Pons (tissue), 1 donor: Measurements from ENCODE around the gene BACE2.
A peak's percentile ranks its signal among the peaks of the same experiment; 100 is the strongest.
"Not testable (repeated sequence)": the region's sequence is repeated elsewhere in the genome, so short reads cannot be mapped to it uniquely, and the experiment has no call there.

Experiments
- DNase-seq: peaks from one replicate; pipeline ENCODE4 v3.0.0-alpha.2; 2016; ENCODE audit warnings: low spot score

The BACE2 gene

DNA sequence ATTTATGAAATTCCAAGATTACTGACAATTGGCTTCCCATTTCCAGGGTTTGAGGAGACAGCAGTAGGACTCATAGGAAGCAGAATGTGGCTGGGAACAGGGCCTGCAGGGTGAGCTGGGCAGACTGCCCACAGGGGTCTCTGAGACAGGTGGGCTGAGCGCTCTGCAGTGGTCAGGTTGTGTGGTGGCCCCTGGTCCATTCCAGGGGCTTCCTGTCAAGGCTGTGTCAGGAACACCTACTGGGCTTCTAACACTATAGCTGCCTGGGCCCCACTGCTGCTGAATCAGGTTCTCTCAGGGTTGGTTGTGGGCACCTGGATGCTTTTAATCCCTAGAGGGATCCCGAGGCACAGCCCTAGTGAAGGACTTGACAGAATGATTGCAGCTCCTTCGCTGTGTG lies 72.1 kb downstream of the BACE2 start:
- DNase-seq, result no peak

DNA sequence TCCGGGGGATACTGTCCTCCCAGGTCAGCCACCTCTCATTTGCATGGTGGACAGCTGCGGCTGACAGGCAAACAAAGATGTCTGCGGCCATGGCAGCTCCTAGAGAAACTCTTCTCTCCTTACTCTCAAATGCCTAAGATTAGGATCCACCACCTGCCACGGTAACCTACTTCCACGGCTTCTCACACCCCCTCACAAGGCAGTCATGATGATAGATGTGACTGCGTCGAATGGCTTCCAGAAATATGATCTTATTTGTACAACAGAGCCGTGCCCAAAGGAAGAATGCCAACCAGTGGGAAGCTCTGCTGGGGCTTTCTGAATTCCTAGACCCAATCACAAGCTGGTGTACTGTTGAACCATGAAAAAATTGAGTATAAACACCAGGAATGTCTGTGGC lies 73.4 kb downstream of the BACE2 start:
- DNase-seq, result no peak

DNA sequence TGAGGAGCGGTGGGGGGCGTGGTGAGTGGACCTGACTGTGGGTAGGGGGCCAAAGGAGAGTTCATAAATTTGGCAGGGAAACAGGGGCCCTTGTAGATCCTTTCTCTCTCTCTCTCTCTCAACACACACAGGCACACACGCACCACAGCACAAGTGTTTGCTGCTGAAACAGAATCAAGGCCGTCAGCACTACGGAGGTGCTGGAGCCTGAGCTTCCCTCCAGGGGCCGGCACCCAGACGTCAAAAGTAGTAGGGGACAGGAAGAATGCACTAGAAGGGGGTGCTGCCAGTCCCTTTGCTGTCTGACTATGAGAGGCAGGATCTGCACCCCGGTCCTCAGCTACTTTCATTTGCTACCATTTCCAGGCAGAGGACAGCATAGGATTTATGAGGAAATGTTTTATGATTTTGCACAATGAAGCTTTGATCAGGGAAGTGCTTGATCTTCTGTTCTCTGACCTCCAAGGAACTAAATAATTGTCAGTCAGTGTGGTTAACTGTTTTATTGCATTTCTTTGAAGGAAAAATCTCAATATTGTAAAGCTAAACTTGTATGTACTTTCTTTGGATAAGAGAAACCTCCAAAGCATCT lies 74.4 kb downstream of the BACE2 start:
- DNase-seq, result no peak

- DNase-seq, result no peak
Observed at GRCh38 chr21:41243107-41243506, 75.1 kb downstream of the BACE2 start.

DNA sequence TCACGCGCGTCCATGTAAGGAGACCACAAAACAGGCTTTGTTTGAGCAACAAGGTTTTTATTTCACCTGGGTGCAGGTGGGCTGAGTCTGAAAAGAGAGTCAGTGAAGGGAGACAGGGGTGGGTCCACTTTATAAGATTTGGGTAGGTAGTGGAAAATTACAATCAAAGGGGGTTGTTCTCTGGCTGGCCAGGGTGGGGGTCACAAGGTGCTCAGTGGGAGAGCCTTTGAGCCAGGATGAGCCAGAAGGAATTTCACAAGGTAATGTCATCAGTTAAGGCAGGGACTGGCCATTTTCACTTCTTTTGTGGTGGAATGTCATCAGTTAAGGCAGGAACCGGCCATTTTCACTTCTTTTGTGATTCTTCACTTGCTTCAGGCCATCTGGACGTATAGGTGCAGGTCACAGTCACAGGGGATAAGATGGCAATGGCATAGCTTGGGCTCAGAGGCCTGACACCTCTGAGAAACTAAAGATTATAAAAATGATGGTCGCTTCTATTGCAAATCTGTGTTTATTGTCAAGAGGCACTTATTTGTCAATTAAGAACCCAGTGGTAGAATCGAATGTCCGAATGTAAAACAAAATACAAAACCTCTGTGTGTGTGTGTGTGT lies 76.4 kb downstream of the BACE2 start:
- not testable (repeated sequence) for DNase-seq

DNA sequence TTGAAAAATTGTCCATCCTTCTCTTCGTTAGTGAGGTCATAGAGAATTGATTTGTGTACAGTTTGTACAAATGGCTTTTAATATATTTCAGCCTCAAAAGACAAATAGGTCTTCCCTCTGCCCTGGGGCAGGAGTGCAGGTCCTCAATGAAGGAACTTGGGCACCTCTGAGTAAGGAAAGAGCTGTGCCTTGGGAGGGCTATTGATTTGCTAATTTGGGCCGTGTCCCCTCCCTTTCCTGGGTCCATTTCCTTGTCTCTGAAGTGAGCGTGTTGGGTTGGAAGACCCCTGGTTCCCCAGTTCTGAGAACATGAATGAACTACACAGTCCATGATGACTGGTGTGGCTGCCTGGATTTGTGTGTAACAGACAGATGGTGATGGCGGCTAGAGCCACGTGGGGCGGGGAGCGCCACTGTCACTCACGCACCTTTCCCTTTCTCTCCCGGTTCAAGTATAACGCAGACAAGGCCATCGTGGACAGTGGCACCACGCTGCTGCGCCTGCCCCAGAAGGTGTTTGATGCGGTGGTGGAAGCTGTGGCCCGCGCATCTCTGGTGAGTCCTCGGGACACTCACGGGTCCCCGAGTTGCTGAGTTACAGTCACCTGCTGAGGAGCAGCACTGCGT lies 77.7 kb downstream of the BACE2 start:
- no peak for DNase-seq

DNA sequence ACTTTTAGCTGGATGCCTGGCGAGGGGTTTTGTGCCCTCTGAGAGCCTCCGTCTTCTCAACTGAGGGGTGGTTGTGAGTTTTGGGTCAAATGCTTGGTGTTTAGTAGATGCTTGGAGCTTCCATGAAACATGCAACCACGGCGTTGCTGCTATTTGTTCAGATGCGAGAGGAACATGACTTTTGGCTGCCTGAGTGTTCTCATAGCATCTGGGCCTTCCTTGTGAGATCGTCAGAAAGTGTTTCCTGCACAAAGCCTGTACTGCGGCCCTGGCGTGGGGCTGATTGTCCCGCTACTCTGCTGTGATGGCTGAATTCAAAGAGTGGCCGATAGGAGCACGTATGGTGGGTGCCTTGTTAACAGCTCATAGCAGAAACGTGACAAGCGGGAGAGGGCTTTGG lies 78.8 kb downstream of the BACE2 start:
- DNase-seq, result no peak

- DNase-seq, result peak; percentile 12
Observed at GRCh38 chr21:41247561-41248545, 79.9 kb downstream of the BACE2 start.

DNA sequence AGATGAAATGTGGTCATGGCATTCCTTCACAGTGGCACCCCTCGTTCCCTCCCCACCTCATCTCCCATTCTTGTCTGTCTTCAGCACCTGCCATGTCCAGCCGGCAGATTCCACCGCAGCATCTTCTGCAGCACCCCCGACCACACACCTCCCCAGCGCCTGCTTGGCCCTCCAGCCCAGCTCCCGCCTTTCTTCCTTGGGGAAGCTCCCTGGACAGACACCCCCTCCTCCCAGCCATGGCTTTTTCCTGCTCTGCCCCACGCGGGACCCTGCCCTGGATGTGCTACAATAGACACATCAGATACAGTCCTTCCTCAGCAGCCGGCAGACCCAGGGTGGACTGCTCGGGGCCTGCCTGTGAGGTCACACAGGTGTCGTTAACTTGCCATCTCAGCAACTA lies 81.5 kb downstream of the BACE2 start:
- DNase-seq, result no peak

- no peak for DNase-seq
Observed at GRCh38 chr21:41250519-41250918, 82.6 kb downstream of the BACE2 start.

DNA sequence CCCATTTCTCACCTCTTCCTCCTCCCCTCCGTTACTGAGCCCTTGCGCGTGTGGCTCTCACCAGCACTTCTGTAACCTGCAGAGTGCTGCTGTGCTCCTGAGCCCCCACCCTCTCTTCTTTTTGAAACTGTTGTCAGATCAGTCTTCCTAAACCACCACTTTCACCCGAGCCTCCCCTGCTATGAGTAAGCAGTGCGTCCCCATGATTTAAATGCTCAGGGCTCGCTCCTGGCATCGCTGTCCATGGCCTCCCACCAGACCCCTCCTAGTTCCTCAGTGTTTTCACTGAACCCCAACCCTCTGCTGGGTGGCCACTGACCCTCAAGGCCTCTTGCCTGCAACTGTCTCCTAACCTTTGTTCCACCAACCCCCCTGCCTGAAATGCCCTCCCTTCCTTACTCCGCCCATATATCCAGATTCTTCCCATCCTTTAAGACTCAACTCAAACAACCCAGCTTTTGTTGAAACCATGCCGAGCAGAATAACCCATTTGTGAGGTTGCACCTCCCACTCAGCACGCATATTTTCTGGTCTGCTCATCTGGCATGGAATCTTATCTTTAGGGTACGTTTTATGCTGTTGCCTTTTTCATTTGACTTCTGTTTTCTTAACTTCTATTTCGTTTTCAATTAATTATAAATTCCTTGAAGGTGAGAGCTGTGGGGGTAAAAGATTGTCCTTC lies 84.1 kb downstream of the BACE2 start:
- no peak for DNase-seq

GRCh38 chr21:41254090-41254700 lies 86.2 kb downstream of the BACE2 start:
- DNase-seq, result no peak

DNA sequence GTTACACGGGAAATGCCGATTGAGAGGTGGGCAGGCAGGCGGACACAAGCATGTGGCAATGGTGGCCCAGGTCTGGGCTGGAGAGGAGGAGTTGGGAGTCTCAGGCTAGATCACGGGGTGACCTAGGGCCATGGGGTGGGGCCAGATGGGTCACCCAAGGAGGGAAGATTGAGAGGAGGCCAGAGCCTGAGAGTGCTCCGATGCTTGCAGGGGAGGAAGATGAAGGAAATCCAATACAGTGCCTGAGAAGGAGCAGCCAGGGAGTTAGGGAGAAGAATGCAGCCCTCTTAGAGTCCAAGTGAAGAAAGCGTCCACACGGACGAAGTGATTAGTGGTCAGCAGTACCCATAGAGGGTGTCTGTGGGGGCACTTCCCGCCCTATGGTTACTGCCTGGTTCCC lies 87.2 kb downstream of the BACE2 start:
- no peak for DNase-seq

DNA sequence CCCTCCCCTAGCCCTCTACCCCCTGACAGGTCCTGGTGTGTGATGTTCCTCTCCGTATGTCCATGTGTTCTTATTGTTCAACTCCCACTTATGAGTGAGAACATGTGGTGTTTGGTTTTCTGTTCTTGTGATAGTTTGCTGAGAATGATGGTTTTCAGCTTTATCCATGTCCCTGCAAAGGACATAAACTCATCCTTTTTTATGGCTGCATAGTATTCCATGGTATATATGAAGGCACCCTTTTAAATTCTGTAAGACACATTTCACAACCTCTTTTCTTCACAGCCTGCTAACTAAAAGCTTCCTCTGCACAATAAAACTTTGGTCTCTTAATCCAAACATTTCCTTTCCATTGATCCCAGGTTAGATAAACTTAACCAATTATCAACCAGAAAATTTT lies 88.3 kb downstream of the BACE2 start:
- DNase-seq, result not testable (repeated sequence)

- DNase-seq, result no peak
Observed at GRCh38 chr21:41256771-41257702, 89.1 kb downstream of the BACE2 start.

DNA sequence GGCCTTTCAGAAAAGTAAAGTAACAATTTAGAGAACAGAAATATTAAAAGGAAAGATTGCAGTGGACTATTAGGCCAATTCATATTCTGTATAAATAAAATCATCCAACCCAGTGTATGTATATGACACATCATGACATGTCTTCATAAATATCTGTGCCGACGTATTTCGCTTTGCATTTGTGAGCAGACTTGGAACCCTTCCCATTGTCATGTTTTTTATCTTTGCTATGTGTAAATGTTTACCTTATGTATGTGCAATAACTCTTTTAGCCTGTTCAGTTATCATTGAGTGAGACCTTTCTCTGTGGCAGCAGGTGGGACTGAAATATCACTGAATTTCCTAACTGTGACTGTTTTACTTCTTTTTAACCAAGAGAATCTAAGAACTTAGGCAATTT lies 90.7 kb downstream of the BACE2 start:
- no peak for DNase-seq

DNA sequence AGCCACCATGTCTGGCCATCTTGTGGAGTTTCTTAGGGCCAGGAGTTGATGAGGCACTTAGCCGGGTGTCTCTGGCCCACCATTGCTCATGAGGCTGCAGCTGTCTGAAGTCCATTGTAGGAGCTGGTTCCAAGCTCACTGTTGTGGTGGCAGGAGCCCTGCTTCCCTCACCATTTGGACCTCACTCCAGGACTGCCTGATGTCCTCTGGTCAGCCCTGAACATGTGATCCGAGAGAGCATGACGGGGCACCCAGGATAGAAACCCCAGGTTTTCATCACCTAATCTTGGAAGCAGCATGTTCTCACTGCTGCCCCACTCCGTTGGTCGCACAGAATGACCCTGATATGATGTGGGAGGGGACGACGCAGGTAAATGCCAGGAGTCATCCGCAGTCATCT lies 92.5 kb downstream of the BACE2 start:
- no peak for DNase-seq

- DNase-seq, result no peak
Observed at GRCh38 chr21:41267346-41267745, 99.4 kb downstream of the BACE2 start.

- no peak for DNase-seq
Observed at GRCh38 chr21:41269535-41269934, 101.6 kb downstream of the BACE2 start.

GRCh38 chr21:41277196-41277595 lies 109.2 kb downstream of the BACE2 start:
- DNase-seq, result no peak
